SK-N-SH (cell line): ENCODE measurements around the gene GCNT2. TPM values are rescaled to one million over a fixed set of nuclear protein-coding genes. Genes with fewer than 3 reads are reported as not detected.

Experiments used
- CTCF ChIA-PET: fragments of 300-600, 350-600 bp; formaldehyde crosslinking; extraction: SDS; loops from one replicate; lab custom pipeline; 2021; lab: Yijun Ruan, JAX
- POLR2A ChIA-PET: fragments of 350-600 bp; sonication (Branson Sonifier 250); formaldehyde crosslinking; extraction: SDS; loops from one replicate; lab custom pipeline; 2020; ENCODE audit warnings: antibody characterized with exemption, inconsistent platforms; lab: Yijun Ruan, JAX
- DNase-seq: peaks from one replicate; pipeline ENCODE4 v3.0.0; 2012
- H2AFZ ChIP-seq: fragments of 200-600 bp; sonication (generic); 2 replicates; pipeline ENCODE4 v1.8.1; 2016; ENCODE audit warnings: antibody characterized with exemption, mild to moderate bottlenecking, low read depth
- H3F3A ChIP-seq: fragments of 200-600 bp; sonication (generic); replicated peaks from 2 replicates; pipeline ENCODE3; 2016; ENCODE audit warnings: antibody characterized with exemption, mild to moderate bottlenecking; ENCODE audit not compliant: insufficient read depth
- H3K27ac ChIP-seq, 2 experiments: fragments of 200-500 bp in 1 of 2; fragments of 200-600 bp in 1 of 2; sonication (Bioruptor generic) in 1 of 2; sonication (generic), shearing (Covaris generic) in 1 of 2; 2 replicates each; pipeline versions ENCODE4 v1.5.1 to v1.6.1; 2014 to 2016; ENCODE audit warnings: low read depth in 2 of 2, inconsistent platforms in 1 of 2, low read length in 1 of 2, mild to moderate bottlenecking in 1 of 2, mixed read lengths in 1 of 2
- H3K27me3 ChIP-seq: fragments of 200-600 bp; sonication (generic), shearing (Covaris generic); 2 replicates; pipeline ENCODE4 v1.6.1; 2016; ENCODE audit warnings: mixed run types; ENCODE audit not compliant: insufficient read depth
- H3K36me3 ChIP-seq, 2 experiments: fragments of 200-500 bp in 1 of 2; fragments of 200-600 bp in 1 of 2; sonication (Bioruptor generic) in 1 of 2; sonication (generic) in 1 of 2; replicated peaks in 1 of 2; 2 replicates each; pipeline versions ENCODE3 to v1.5.1; 2014 to 2016; ENCODE audit warnings: low read length in 1 of 2, mild to moderate bottlenecking in 1 of 2; ENCODE audit not compliant: insufficient read depth in 2 of 2, control insufficient read depth in 1 of 2
- H3K4me1 ChIP-seq, 2 experiments: fragments of 200-500 bp in 1 of 2; fragments of 200-600 bp in 1 of 2; sonication (Bioruptor generic) in 1 of 2; sonication (generic), shearing (Covaris generic) in 1 of 2; 2 replicates each; pipeline versions ENCODE4 v1.5.1 to v1.6.1; 2014 to 2016; ENCODE audit warnings: low read depth in 1 of 2, low read length in 1 of 2, mixed run types in 1 of 2; ENCODE audit not compliant: insufficient read depth in 2 of 2, control insufficient read depth in 1 of 2
- H3K4me2 ChIP-seq: fragments of 200-600 bp; sonication (generic), shearing (Covaris generic); 2 replicates; pipeline ENCODE4 v1.6.1; 2017; ENCODE audit warnings: mixed run types
- H3K4me3 ChIP-seq, 2 experiments: fragments of 200-500 bp in 1 of 2; fragments of 200-600 bp in 1 of 2; sonication (Bioruptor generic) in 1 of 2; sonication (generic), shearing (Covaris generic) in 1 of 2; 2 replicates each; pipeline versions ENCODE4 v1.5.1 to v1.8.1; 2014 to 2016; ENCODE audit warnings: low read depth in 2 of 2, inconsistent platforms in 1 of 2, low read length in 1 of 2, mild to moderate bottlenecking in 1 of 2, mixed read lengths in 1 of 2, moderate library complexity in 1 of 2
- H3K79me2 ChIP-seq: fragments of 200-600 bp; sonication (generic); 2 replicates; pipeline ENCODE4 v1.8.1; 2017; ENCODE audit warnings: mild to moderate bottlenecking; ENCODE audit not compliant: insufficient read depth
- H3K9ac ChIP-seq: fragments of 200-600 bp; sonication (generic); 2 replicates; pipeline ENCODE4 v1.6.1; 2017; ENCODE audit warnings: mixed run types
- H3K9me2 ChIP-seq: fragments of 200-600 bp; sonication (generic); 2 replicates; pipeline ENCODE4 v1.6.1; 2017; ENCODE audit warnings: mixed run types
- H3K9me3 ChIP-seq: fragments of 200-600 bp; sonication (generic); 2 replicates; pipeline ENCODE4 v1.6.1; 2017; ENCODE audit warnings: mixed run types, mild to moderate bottlenecking, moderate library complexity
- H4K20me1 ChIP-seq: fragments of 200-600 bp; sonication (generic); 2 replicates; pipeline ENCODE4 v1.6.1; 2017; ENCODE audit warnings: mild to moderate bottlenecking, mixed run types; ENCODE audit not compliant: insufficient read depth
- CHD2 ChIP-seq: fragments of 150-350 bp; IDR thresholded peaks from 2 replicates; pipeline ENCODE4 v1.6.1; 2018; ENCODE audit warnings: low read length; ENCODE audit not compliant: partially characterized antibody
- ELF1 ChIP-seq: IDR thresholded peaks from 2 replicates; pipeline ENCODE4 v1.4.0; 2012
- EP300 ChIP-seq, 2 experiments: IDR thresholded peaks; 2 replicates each; pipeline versions ENCODE4 v1.4.0 to v1.6.1; 2012; ENCODE audit warnings: borderline replicate concordance in 1 of 2, low read depth in 1 of 2, low read length in 1 of 2
- EZH2phosphoT487 ChIP-seq: fragments of 200-600 bp; sonication (generic); IDR thresholded peaks from 2 replicates; pipeline ENCODE4 v1.6.1; 2017; ENCODE audit warnings: low read depth, mixed run types, mild to moderate bottlenecking, antibody characterized with exemption, moderate library complexity, borderline replicate concordance
- FOXM1 ChIP-seq: IDR thresholded peaks from 2 replicates; pipeline ENCODE4 v1.4.0; 2012; ENCODE audit warnings: low read depth, mild to moderate bottlenecking
- GATA2 ChIP-seq: sonication (generic); formaldehyde crosslinking; IDR thresholded peaks from 2 replicates; pipeline ENCODE4 v1.5.0; 2020; ENCODE audit warnings: mild to moderate bottlenecking, missing genetic modification reagents
- MEF2A ChIP-seq: IDR thresholded peaks from 2 replicates; pipeline ENCODE4 v1.4.0; 2012; ENCODE audit warnings: low read depth, borderline replicate concordance
- MXI1 ChIP-seq: IDR thresholded peaks from 2 replicates; pipeline ENCODE4 v1.6.1; 2012; ENCODE audit warnings: mild to moderate bottlenecking, low read depth, low read length, improper control_type of control experiment
- NFIC ChIP-seq: IDR thresholded peaks from 2 replicates; pipeline ENCODE4 v1.4.0; 2012; ENCODE audit warnings: borderline replicate concordance
- NRF1 ChIP-seq: IDR thresholded peaks from 2 replicates; pipeline ENCODE4 v1.6.1; 2012; ENCODE audit warnings: low read depth, mild to moderate bottlenecking, low read length
- POLR2AphosphoS5 ChIP-seq: IDR thresholded peaks from 2 replicates; pipeline ENCODE4 v1.6.1; 2012; ENCODE audit warnings: low read depth, low read length
- RAD21 ChIP-seq: IDR thresholded peaks from 2 replicates; pipeline ENCODE4 v1.6.1; 2012; ENCODE audit warnings: mild to moderate bottlenecking, low read length
- RCOR1 ChIP-seq: fragments of 150-350 bp; IDR thresholded peaks from 2 replicates; pipeline ENCODE4 v1.6.1; 2017; ENCODE audit warnings: antibody characterized with exemption, low read length
- RFX5 ChIP-seq: IDR thresholded peaks from 2 replicates; pipeline ENCODE4 v1.6.1; 2012; ENCODE audit warnings: mild to moderate bottlenecking, improper control_type of control experiment, low read length
- RXRA ChIP-seq: IDR thresholded peaks from 2 replicates; pipeline ENCODE4 v1.4.0; 2012; ENCODE audit warnings: low read depth, mild to moderate bottlenecking, borderline replicate concordance
- SIN3A ChIP-seq: IDR thresholded peaks from 2 replicates; pipeline ENCODE4 v1.6.1; 2012; ENCODE audit warnings: low read depth, mild to moderate bottlenecking, low read length, moderate library complexity, borderline replicate concordance
- SMC3 ChIP-seq: IDR thresholded peaks from 2 replicates; pipeline ENCODE4 v1.6.1; 2012; ENCODE audit warnings: low read depth, low read length, improper control_type of control experiment
- TAF1 ChIP-seq: IDR thresholded peaks from 2 replicates; pipeline ENCODE4 v1.6.1; 2012; ENCODE audit warnings: low read depth, mild to moderate bottlenecking, low read length, moderate library complexity, borderline replicate concordance
- WGBS: methylation state at CpG from one replicate; pipeline ENCODE4 v1.1.6; 2017; ENCODE audit warnings: low lambda C conversion rate; 5-methylcytosine and 5-hydroxymethylcytosine counted together
- polyA plus RNA-seq, 3 experiments: library from polyadenylated mRNA; depleted of rRNA; stranded (reverse); fragments of >200 nt; gene quantifications; 2 replicates each; pipeline ENCODE4 v1.2.3, GENCODE V29; 2012
- TF ChIP-seq, protein P1 (sequence below): IDR thresholded peaks from 2 replicates; pipeline ENCODE4 v1.6.1; 2012; ENCODE audit warnings: mild to moderate bottlenecking, low read depth, low read length, moderate library complexity
- TF ChIP-seq, protein P2 (sequence below): fragments of 150-350 bp; IDR thresholded peaks from 2 replicates; pipeline ENCODE4 v1.6.1; 2017; ENCODE audit warnings: antibody characterized with exemption, low read length, low read depth, borderline replicate concordance
- TF ChIP-seq, protein P3 (sequence below): fragments of 150-350 bp; IDR thresholded peaks from 2 replicates; pipeline ENCODE4 v1.6.1; 2016; ENCODE audit warnings: mild to moderate bottlenecking, low read depth, low read length

The GCNT2 gene
- polyA plus RNA-seq, 1 of the 3 experiments (the other 2 are of a cell fraction): 0.13 TPM

DNA sequence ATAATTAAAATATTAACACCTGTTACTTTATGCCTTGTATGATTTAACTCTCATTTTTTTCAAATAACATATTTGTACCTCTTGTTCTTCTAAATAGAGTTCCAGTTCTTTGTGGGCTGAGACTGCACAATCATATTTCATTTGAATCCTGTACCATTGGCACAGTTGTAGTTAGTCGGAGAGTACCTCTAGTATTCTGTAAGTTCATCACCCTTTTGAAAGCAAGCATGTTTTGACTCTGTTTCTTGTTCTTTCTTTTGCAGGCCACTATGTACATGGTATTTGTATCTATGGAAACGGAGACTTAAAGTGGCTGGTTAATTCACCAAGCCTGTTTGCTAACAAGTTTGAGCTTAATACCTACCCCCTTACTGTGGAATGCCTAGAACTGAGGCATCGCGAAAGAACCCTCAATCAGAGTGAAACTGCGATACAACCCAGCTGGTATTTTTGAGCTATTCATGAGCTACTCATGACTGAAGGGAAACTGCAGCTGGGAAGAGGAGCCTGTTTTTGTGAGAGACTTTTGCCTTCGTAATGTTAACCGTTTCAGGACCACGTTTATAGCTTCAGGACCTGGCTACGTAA lies 105.1 kb downstream of the GCNT2 start:
- Histone ChIP-seq H3K4me3 (no peak overlapping the region), H3K27me3 (no peaks in the 10 kb centered on the region), H4K20me1 (no peaks in the 10 kb centered on the region), H3K9ac (no peak overlapping the region), H3K27ac (no peak overlapping the region), H3K9me3 (no peaks in the 10 kb centered on the region), H3F3A (no peaks in the 10 kb centered on the region), H3K9me2 (no peaks in the 10 kb centered on the region), H3K4me2 (no peak overlapping the region), H3K36me3 (no peaks in the 10 kb centered on the region), H3K4me1 (no peaks in the 10 kb centered on the region), H3K79me2 (no peaks in the 10 kb centered on the region), H2AFZ (no peak overlapping the region)
- DNase-seq: no peak
- POLR2A ChIA-PET: no interaction called here
- CTCF ChIA-PET: no interaction called here
- TF ChIP-seq RXRA (no peak), GATA2 (CRISPR knock-in tag) (no peak), MXI1 (no peak), RFX5 (no peak), SIN3A (no peak), SMC3 (no peak), FOXM1 (no peak), TAF1 (no peak), EZH2phosphoT487 (no peak), ELF1 (no peak)
- WGBS: 86% methylated on average over 9 of the region's 9 CpGs

- no peak for DNase-seq
- Histone ChIP-seq H3K4me2 (no peak overlapping the region), H3K9me2 (no peaks in the 10 kb centered on the region), H3K79me2 (no peaks in the 10 kb centered on the region), H3K9ac (no peak overlapping the region), H3K9me3 (no peaks in the 10 kb centered on the region), H4K20me1 (no peaks in the 10 kb centered on the region), H3K4me1 (no peaks in the 10 kb centered on the region), H3K36me3 (no peaks in the 10 kb centered on the region), H3F3A (no peaks in the 10 kb centered on the region), H3K4me3 (no peak overlapping the region), H3K27me3 (no peaks in the 10 kb centered on the region), H3K27ac (no peak overlapping the region), H2AFZ (no peak overlapping the region)
- POLR2A ChIA-PET: no interaction called here
- 63% methylated on average over 1 of the region's 1 CpG for WGBS
- CTCF ChIA-PET: no interaction called here
- TF ChIP-seq CHD2: no peak
- no peak for TF ChIP-seq RAD21
- TF ChIP-seq NFIC: no peak
- TF ChIP-seq, protein P1, sequence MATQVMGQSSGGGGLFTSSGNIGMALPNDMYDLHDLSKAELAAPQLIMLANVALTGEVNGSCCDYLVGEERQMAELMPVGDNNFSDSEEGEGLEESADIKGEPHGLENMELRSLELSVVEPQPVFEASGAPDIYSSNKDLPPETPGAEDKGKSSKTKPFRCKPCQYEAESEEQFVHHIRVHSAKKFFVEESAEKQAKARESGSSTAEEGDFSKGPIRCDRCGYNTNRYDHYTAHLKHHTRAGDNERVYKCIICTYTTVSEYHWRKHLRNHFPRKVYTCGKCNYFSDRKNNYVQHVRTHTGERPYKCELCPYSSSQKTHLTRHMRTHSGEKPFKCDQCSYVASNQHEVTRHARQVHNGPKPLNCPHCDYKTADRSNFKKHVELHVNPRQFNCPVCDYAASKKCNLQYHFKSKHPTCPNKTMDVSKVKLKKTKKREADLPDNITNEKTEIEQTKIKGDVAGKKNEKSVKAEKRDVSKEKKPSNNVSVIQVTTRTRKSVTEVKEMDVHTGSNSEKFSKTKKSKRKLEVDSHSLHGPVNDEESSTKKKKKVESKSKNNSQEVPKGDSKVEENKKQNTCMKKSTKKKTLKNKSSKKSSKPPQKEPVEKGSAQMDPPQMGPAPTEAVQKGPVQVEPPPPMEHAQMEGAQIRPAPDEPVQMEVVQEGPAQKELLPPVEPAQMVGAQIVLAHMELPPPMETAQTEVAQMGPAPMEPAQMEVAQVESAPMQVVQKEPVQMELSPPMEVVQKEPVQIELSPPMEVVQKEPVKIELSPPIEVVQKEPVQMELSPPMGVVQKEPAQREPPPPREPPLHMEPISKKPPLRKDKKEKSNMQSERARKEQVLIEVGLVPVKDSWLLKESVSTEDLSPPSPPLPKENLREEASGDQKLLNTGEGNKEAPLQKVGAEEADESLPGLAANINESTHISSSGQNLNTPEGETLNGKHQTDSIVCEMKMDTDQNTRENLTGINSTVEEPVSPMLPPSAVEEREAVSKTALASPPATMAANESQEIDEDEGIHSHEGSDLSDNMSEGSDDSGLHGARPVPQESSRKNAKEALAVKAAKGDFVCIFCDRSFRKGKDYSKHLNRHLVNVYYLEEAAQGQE: no peak
- no peak for TF ChIP-seq FOXM1
- TF ChIP-seq, protein P2, sequence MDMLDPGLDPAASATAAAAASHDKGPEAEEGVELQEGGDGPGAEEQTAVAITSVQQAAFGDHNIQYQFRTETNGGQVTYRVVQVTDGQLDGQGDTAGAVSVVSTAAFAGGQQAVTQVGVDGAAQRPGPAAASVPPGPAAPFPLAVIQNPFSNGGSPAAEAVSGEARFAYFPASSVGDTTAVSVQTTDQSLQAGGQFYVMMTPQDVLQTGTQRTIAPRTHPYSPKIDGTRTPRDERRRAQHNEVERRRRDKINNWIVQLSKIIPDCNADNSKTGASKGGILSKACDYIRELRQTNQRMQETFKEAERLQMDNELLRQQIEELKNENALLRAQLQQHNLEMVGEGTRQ: no peak
- TF ChIP-seq, protein P3, sequence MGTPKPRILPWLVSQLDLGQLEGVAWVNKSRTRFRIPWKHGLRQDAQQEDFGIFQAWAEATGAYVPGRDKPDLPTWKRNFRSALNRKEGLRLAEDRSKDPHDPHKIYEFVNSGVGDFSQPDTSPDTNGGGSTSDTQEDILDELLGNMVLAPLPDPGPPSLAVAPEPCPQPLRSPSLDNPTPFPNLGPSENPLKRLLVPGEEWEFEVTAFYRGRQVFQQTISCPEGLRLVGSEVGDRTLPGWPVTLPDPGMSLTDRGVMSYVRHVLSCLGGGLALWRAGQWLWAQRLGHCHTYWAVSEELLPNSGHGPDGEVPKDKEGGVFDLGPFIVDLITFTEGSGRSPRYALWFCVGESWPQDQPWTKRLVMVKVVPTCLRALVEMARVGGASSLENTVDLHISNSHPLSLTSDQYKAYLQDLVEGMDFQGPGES: no peak
- no peak for TF ChIP-seq RCOR1
- TF ChIP-seq GATA2 (CRISPR knock-in tag): no peak
- no peak for TF ChIP-seq POLR2AphosphoS5
- TF ChIP-seq NRF1: no peak
- no peak for TF ChIP-seq MEF2A
- TF ChIP-seq EP300 (IDR thresholded peaks at IDR 0.05; ENCODE audit: borderline replicate concordance in 1 of 2, low read depth in 1 of 2, low read length in 1 of 2): no peak
- no peak for TF ChIP-seq MXI1
- TF ChIP-seq RXRA: no peak
- TF ChIP-seq ELF1: no peak
- TF ChIP-seq SIN3A: no peak
Measured at GRCh38 chr6:10627800-10628199, 106.6 kb downstream of the GCNT2 start.
